Measurements from ENCODE around the gene TDRD7. TPM values are rescaled to one million over a fixed set of nuclear protein-coding genes. Genes with fewer than 3 reads are reported as not detected.

TDRD7 gene
- total RNA-seq, 1 donor: 12.2 TPM

GRCh38 chr9:97524424-97524823 is 112.5 kb downstream of the TDRD7 start:
- no peak overlapping the region for H3K4me3 ChIP-seq (ENCODE audit: low read depth, low read length)
- DNase-seq (ENCODE audit: low read depth): no peak
- TF ChIP-seq, protein P1, sequence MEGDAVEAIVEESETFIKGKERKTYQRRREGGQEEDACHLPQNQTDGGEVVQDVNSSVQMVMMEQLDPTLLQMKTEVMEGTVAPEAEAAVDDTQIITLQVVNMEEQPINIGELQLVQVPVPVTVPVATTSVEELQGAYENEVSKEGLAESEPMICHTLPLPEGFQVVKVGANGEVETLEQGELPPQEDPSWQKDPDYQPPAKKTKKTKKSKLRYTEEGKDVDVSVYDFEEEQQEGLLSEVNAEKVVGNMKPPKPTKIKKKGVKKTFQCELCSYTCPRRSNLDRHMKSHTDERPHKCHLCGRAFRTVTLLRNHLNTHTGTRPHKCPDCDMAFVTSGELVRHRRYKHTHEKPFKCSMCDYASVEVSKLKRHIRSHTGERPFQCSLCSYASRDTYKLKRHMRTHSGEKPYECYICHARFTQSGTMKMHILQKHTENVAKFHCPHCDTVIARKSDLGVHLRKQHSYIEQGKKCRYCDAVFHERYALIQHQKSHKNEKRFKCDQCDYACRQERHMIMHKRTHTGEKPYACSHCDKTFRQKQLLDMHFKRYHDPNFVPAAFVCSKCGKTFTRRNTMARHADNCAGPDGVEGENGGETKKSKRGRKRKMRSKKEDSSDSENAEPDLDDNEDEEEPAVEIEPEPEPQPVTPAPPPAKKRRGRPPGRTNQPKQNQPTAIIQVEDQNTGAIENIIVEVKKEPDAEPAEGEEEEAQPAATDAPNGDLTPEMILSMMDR (IDR thresholded peaks at IDR 0.05; ENCODE audit: insufficient read depth, low read length): no peak

GRCh38 chr9:97525451-97525850 is 113.6 kb downstream of the TDRD7 start:
- H3K4me3 ChIP-seq (ENCODE audit: low read depth, low read length): no peak overlapping the region
- TF ChIP-seq, protein P1 (IDR thresholded peaks at IDR 0.05; ENCODE audit: insufficient read depth, low read length): no peak
- no peak for DNase-seq (ENCODE audit: low read depth)

GRCh38 chr9:97526895-97527575 is 115.1 kb downstream of the TDRD7 start:
- no peak for DNase-seq (ENCODE audit: low read depth)
- H3K4me3 ChIP-seq (ENCODE audit: low read depth, low read length): no peak overlapping the region
- TF ChIP-seq, protein P1 (IDR thresholded peaks at IDR 0.05; ENCODE audit: insufficient read depth, low read length): no peak

- TF ChIP-seq, protein P1 (IDR thresholded peaks at IDR 0.05; ENCODE audit: insufficient read depth, low read length): no peak
- no peak overlapping the region for H3K4me3 ChIP-seq (ENCODE audit: low read depth, low read length)
- DNase-seq (ENCODE audit: low read depth): no peak
Measured at GRCh38 chr9:97527626-97528528, 116.0 kb downstream of the TDRD7 start.

DNA sequence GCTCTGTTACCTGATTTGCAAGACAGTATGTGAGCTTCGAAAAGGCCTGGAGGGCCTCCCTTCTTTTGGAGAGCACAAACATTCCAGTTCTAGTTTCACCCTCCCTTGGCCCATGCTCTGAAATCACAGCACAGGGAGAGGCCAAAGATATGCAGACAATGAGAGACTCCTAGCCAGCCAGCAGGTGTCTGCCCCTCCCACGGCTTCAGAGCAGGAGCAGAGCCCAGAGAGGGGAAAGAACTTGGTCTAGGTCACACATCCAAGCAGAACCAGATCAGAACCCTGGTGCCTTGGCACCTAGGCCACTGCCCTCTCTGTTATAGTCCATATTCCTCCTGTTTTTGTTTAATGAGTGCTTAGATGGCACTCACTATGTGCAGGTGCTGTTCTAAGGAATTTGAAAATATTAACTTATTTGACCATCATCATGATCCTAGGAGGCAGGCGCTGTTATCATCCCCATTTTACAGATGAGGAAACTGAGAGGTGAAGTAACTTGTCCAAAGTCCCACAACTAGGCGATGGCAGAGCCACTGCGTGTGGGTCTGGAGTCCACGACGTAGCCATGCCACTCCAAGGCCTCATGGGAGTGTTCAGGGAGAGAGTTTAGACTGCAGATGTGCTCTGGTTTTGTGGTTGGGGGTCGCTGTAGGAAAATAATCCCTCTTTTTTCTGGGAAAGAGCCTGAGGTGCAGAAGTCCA is 116.8 kb downstream of the TDRD7 start:
- H3K4me3 ChIP-seq (ENCODE audit: low read depth, low read length): no peak overlapping the region
- DNase-seq (ENCODE audit: low read depth): peak; percentile 8
- TF ChIP-seq, protein P1 (IDR thresholded peaks at IDR 0.05; ENCODE audit: insufficient read depth, low read length): no peak

GRCh38 chr9:97529363-97530076 is 117.6 kb downstream of the TDRD7 start:
- TF ChIP-seq, protein P1 (IDR thresholded peaks at IDR 0.05; ENCODE audit: insufficient read depth, low read length): no peak
- H3K4me3 ChIP-seq (ENCODE audit: low read depth, low read length): no peak overlapping the region
- DNase-seq (ENCODE audit: low read depth): peak; percentile 49
